GM12872 (cell line): ENCODE results near the gene IGF2BP2.

Experiments
- TF ChIP-seq, protein P1 (sequence below): IDR thresholded peaks from 3 replicates; pipeline ENCODE4 v1.5.1; 2011; ENCODE audit warnings: low read depth, mild to moderate bottlenecking, low read length, moderate library complexity; ENCODE audit not compliant: insufficient read depth

Gene IGF2BP2

DNA sequence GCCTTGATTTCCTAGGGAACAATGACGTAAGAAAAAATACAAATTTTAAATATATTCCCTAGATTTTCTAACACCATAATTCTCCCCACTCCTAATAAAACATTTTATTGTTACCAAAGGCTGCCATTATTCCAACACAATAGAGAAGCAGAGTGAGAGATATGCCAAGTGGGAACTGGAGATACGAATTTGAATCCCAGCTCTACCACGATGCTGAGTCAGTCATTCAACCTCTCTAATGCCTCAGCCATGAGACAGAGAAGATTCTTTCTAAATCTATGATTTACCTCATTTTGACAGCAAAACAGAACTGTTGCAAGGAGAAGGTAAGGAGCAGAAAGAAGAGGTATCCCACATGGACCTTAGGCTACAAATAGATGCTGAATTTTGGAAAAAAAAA is 112.5 kb downstream of the IGF2BP2 start:
- TF ChIP-seq, protein P1, sequence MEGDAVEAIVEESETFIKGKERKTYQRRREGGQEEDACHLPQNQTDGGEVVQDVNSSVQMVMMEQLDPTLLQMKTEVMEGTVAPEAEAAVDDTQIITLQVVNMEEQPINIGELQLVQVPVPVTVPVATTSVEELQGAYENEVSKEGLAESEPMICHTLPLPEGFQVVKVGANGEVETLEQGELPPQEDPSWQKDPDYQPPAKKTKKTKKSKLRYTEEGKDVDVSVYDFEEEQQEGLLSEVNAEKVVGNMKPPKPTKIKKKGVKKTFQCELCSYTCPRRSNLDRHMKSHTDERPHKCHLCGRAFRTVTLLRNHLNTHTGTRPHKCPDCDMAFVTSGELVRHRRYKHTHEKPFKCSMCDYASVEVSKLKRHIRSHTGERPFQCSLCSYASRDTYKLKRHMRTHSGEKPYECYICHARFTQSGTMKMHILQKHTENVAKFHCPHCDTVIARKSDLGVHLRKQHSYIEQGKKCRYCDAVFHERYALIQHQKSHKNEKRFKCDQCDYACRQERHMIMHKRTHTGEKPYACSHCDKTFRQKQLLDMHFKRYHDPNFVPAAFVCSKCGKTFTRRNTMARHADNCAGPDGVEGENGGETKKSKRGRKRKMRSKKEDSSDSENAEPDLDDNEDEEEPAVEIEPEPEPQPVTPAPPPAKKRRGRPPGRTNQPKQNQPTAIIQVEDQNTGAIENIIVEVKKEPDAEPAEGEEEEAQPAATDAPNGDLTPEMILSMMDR: no peak

DNA sequence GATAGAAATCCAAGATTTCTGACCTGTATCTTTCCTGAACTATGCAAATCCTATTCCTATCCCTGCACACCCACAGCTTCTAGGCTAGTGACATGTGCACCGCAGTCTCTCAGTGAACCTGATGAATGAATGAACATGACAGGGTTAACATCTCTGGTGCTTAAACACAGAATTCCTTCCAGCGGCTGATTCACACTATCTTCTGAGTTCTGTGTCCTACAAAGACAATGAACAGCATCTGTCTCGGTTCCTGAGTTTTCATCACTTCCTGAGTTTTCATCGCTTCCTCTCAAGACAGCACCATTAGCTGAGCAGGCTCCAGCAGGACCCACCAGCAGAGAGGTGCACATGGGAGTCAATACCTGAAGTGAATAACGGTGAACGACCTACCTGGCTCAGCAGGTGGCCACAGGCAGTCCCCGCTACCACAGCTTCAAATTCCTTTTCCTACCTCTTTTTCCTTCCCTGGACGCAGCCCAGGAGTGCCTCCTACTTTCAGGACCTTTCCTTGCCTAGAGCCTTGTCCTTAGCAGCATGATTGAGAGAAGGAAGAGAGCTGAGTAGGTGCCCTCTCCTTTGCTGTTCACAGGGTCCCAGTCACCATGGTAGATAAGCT is 113.5 kb downstream of the IGF2BP2 start:
- TF ChIP-seq, protein P1: no peak

DNA sequence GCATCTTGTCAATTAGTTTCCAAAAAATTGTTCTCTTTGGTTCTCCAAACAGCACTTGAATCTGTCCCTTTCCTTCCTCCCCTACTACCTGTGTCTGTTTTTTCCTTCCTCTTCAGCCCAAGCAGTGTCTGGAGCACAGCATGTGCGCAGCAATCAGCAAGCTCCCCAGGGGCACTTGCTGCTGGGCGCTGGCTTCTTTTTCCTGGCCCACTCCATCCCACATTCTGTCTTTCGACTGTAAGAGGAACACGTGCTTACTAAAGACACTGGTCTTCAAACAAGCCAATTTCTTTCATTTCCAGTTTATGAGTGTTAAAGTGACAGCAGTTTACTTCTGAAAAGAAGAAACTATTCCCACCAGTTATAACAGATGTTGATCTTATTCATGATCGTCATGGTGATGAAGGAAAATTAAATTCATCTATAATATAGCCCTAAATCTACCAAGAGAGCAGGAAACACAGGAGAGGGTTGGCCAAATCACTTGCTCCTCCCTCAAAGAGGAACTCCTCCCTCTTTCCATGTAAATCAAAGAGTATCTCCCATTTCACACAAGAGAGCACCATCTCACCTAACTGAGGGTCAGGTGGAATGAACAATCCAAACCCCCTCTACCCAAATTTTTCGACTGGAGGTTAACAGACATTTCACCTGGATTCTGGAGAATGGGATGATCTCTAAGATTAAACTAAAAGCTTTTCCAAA is 115.4 kb downstream of the IGF2BP2 start:
- TF ChIP-seq, protein P1: no peak

DNA sequence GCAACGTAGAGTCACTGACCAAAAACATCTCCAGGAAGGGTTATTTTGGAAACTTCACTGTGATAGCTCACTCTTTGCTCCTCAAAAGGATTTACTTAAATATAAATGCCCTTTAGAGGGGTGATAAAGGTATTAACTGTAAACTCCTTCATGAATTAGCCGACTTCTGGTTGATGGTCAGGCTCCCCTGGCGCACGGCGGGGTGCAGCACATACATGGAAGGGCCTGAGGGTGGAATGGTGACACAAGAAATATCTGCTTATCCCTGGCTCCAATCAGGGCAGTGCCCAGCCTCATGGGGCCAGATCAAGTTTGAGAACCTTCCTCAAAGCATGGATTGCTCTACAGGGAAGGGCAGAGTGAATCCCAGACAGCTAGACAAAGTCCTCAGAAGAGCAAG is 116.5 kb downstream of the IGF2BP2 start:
- TF ChIP-seq, protein P1: no peak

DNA sequence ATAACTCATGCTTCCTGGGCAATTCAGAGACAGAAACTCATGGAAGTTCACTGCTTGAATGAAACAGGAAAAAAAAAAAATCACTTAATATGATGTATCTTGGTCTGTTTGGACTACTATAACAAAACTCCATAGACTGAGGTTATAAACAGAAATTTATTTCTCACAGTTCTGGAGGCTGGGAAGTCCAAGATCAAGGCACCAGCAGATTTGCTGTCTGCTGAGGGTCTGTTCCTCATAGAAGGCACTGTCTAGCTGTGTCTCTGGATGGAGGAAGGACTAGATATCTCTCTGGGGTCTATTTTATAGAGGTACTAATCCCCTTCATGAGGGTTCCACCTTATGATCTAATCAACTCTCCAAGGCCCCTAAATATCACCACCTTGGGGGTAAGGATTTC is 119.3 kb downstream of the IGF2BP2 start:
- TF ChIP-seq, protein P1: no peak

DNA sequence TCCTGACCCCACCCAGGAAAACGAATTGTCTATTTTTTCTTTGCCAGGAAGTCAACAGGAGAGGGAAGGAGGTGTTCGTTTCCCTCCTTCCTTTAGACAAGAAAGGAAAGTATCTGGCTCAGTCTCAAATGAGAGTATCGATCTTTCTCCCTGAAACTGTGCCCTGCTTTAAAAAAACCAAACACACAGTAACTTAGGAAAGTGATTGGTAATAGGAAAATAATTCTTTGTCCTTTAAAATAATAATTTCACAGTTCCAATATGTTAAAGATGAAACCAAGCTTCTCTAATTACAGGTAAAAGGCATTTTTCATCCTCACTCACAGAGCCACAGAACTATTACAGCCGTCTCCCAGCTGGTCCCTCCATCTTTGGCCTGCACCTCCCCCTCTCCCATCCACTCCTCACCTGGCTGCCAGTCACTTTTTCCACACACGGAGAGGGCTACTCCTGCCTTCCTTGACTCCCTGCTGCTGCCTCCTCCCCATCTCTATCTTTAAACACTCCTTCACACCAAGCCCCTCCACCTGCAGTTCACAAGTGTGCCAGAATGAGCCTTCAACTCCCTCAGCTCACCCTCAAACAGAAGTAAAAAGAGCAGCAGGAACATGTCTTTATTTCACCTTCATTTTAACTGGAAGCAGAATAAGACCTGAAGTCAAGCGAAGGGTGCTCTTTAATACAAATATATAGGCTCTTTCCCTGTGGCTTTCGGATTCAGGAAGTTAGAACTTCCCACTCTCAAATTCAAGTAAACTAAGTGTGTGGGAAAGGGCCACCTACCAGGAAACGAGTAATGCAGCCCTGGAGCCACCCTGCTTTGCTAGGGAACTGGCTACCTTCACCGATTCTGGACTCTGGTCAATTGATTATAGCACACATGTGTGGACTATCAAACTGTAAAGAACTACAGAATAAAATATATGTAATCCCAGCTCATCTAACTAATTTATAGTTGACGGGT is 122.3 kb downstream of the IGF2BP2 start:
- TF ChIP-seq, protein P1: no peak
